NOMO-1 treated with dmso at 0.1 percent for 144 hours (cell line): Measurements from ENCODE around the gene NEK11.

Experiments used
- DNase-seq: peaks from one replicate; lab custom pipeline; 2025; ENCODE audit not compliant: unreplicated experiment; lab: John Stamatoyannopoulos, UW

NEK11 gene

DNA sequence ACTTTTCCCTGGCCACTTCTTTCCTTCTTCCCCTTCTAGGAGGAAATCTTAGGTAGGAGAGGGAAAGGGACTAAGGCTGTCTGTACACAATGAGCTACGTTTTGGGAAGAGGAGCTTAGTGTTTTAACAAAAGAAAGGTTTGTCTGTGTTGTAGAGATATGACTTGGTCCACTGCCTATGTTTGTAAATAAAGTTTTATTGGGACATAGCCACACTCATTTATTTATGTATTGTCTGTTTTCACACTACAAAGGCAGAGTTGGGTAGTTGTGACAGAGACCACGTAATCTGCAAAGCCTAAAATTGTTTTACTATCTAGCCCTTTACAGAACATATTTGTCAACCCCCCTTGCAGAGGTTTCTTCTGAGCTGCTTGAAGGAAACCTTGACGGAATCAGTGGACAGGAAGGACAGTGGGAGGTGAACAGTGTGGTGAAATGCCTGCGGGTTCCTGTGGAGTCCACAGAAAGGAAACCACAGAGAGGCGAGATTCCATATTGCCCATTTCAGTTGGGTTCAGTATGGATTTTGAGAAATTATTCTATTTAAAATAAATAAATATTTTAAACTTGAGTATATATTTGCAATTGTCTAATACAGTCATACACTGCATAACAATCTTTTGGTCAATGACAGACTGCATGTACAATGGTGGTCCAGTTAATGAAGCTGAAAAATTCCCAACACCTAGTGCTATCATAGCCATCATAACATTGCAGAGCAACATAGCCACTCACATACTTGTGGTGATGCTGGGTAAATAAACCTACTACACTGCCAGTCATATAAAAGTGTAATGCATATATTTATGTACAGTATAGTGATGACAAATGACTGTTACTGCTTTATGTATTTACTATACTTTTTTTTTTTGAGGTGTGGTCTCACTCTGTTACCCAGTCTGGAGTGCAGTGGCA is 197.0 kb downstream of the NEK11 start:
- DNase-seq, result no peak

DNA sequence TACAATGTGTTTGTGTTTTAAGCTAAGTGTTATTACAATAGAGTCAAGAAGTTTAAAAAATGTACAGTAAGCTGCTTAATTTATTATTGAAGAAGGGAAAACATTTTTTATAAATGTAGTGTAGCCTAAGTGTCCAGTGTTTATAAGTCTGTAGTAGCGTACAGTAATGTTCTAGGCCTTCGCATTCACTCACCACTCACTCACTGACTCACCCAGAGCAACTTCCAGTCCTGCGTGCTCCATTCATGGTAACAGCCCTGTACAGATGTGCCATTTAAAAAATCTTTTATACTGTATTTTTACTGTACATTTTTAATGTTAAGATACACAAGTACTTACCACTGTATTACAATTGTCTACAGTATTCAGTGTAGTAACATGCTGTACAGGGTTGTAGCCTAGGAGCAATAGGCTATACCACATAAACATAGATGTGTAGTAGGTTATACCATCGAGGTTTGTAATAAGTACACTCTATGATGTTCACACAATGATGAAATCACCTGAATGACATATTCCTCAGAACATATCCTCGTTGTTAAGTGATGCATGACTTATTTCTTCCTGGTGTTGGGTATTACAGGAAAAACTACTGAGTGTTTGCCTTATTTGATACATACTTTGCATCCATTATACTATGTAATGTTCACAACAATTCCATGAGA is 198.3 kb downstream of the NEK11 start:
- no peak for DNase-seq

DNA sequence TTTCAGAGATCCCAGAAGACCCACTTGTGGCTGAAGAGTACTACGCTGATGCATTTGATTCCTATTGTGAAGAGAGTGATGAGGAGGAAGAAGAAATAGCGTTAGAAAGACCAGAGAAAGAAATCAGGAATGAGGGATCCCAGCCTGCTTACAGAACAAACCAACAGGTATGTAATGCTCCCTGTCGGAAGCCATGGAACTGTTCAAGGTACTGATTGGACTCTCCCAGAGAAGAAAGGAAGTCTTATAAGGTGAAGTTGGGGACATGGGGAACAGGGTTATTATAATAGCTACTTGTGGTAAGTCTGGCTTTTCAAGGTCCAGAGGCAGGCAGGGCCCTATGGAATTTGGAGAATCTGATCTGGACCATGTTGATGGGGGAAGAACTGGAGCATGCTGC is 201.8 kb downstream of the NEK11 start:
- DNase-seq, result no peak

- DNase-seq, result no peak
Observed at GRCh38 chr3:131231710-131232389, 205.2 kb downstream of the NEK11 start.

DNA sequence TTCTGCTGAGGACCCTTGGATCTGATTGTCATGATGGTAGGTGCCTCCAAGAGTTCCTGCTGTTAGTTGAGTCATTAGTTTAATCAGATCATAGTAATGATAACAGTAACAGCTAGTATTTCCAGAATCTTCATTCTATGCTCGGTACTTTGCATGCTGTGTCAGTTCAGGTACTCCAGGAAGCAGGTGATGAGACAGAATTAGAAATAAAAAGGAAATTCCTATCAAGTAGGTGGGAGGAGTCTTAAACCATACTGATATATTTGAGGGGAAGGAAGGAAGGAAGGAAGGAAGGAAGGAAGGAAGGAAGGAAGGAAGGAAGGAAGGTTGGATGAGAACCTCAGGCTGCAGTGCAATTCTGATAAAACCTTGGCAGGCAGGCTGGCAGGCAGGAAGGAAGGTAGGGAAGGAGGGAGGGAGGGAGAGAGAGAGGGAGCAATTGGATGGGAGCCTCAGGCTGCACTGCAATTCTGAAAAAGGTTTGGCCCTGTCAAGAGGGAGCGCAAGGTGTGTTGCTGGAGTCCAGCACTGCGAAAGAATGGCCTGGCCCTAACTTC is 206.1 kb downstream of the NEK11 start:
- DNase-seq, result no peak

- no peak for DNase-seq
Observed at GRCh38 chr3:131233900-131234668, 207.4 kb downstream of the NEK11 start.

DNA sequence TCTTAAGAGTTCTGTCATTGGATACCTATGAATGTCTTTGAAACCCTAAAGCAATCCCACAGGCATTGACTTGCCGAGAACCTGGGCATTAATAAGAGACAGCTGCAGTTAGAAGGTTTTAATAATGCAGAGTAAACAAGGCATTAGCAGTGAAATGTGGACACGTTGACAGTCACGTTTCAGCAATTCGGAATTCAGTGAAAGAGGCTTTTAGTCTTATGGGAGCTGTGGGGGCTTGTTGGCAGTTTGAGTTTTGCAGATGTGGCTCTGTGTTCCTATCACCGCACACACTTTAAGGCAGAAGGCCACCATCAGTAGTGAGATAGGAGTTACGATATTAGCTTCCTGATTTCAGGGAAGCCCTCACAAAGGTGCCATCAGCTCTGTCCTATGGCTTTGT is 209.7 kb downstream of the NEK11 start:
- DNase-seq, result no peak

DNA sequence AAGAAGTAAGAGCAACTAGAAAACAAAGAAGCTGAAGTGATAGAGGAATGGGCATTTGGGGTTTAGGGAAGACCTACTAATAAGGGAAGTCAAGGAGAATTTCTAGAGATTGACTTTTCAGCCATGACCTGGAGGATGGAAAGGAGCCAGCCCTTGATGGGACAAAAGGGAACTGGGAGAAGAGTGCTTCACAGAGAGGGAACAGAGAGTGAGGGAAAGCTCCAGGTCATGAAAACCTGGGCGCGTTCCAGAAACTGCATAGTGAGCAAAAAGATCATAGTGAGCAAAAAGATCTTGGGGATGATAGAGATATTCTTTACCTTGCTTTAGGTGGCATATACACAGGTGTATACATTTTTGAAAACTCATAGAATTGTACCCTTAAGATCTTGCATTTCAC is 211.8 kb downstream of the NEK11 start:
- DNase-seq, result no peak

DNA sequence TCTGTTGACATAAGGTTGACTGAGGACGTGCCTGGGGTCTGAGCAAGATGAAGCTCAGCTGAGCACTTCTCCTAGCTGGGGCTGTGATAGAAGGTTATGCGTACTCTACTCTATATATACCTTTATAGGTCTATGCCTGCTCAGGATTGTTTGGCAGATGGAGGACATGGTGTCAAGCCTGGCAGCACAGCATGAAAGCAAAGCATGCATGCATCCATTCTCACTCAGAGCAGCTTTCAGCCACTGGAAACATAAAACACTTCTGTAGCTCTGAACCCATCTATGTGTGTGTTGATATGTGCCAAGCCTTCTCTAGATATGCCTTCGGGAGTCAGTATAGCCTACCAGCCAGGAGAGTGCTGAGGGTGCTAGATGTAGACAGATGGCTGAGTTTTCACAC is 212.6 kb downstream of the NEK11 start:
- no peak for DNase-seq

DNA sequence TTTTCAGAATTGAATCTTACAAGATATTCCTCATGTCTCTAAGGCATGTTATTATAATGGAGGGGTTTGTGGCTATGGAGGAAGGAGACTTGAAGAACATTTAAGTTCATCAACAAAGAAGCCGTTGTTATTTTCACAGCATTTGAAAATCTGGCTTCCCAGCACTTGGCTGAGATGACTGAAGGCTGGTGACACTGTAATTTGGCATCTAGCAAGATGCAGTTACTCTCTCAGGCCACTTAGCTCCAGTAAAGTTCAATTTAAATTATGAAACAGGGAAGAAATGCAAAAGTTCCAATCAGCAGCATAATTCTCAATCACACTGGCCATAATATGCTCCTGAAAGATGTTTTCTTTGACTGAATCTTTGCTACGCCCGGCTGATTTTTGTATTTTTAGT is 215.5 kb downstream of the NEK11 start:
- DNase-seq, result no peak

DNA sequence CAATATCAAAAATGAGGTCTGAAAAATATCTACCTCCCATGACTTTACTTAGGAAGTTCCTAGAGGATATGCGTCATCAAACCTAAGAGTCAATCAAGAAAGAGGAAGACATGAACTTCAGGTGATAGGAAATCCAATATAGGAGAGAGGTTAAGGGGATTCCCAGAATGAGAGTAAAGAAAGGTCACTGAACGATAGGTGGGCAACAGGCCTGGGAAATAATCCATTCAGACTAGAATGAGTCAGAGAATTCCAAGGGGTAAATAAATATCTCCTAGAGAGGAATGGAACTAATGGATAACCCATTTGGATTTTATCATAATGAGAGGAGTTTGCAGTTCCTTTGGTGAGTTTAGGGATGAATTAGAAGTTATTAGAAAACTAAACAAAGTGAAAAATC is 223.8 kb downstream of the NEK11 start:
- no peak for DNase-seq

DNA sequence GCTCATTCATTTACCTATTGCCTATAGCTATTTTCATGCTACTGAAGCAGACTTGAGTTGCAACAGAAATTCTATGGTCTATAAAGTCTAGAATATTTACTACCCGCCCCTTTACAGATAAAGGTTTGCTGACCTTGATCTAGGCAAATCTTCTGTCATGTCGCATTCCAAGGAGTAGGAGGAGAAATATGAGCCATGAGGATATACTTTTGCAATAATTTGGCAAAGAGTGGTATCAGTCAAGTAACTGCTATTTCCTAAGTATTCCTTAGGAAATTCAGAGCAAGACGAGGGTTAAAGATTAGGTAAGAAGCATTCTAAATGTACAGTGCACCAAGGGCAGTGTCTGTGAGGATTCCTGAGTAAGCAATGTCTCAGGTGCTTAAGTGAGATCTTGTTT is 233.8 kb downstream of the NEK11 start:
- DNase-seq, result no peak

- no peak for DNase-seq
Observed at GRCh38 chr3:131261104-131261503, 234.4 kb downstream of the NEK11 start.

GRCh38 chr3:131275556-131275955 is 248.9 kb downstream of the NEK11 start:
- no peak for DNase-seq

- no peak for DNase-seq
Observed at GRCh38 chr3:131277836-131278497, 251.3 kb downstream of the NEK11 start.

DNA sequence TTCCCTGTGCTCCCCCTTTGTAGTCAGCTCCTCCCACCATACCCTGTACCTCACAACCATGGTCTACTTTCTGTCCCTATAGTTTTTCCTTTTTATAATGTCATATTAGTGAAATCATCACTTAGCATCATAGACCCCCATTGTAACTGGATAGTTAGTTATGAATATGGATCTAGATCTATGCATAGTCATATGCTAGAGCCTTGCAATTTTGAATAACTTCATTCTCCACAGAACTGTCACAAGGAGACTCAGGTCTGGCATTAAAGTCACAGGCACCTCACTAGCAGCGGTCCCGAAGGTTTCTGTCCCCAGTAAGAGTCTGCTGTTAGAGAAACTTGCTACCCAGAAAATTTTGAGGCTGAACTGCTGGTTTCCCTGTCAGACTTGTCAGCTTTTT is 252.9 kb downstream of the NEK11 start:
- no peak for DNase-seq

GRCh38 chr3:131282379-131282778 is 255.7 kb downstream of the NEK11 start:
- no peak for DNase-seq

- no peak for DNase-seq
Observed at GRCh38 chr3:131282967-131283366, 256.3 kb downstream of the NEK11 start.

- no peak for DNase-seq
Observed at GRCh38 chr3:131283862-131284261, 257.2 kb downstream of the NEK11 start.

GRCh38 chr3:131284302-131284701 is 257.6 kb downstream of the NEK11 start:
- DNase-seq, result no peak
